HG02610 (cell line): ENCODE results near the gene ARL6IP1.

Experiments used
- ATAC-seq: cut with Tn5 transposase; IDR thresholded peaks from one replicate; pipeline ENCODE4 v1.9.1; 2021; ENCODE audit warnings: mild to moderate bottlenecking, moderate library complexity; ENCODE audit not compliant: unreplicated experiment

Gene ARL6IP1

GRCh38 chr16:18801145-18801972, at the start of gene ARL6IP1:
Gene ARL6IP1, minus strand, starts transcription at chr16:18801549. Its CDS starts 83 bp downstream, at chr16:18801466.
- peak; percentile 96 for ATAC-seq

- no peak for ATAC-seq
Observed at GRCh38 chr16:18846416-18846815, 45.1 kb upstream of the ARL6IP1 start.

DNA sequence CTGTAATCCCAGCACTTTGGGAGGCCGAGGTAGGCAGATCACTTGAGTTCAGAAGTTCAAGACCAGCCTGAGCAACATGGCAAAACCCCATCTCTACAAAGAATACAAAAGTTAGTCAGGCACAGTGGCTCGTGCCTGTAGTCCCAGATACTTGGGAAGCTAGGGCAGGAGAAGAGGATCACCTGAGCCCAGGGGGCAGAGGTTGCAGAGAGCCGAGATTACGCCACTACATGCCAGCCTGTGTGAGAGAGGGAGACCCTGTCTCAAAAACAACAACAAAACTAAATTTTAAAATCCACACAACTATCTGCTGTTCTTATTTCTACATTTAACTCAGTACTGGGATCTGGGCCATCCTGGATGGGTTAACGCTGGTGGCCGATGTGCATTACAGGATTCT, 41.2 kb upstream of the ARL6IP1 start:
- no peak for ATAC-seq

- ATAC-seq = no peak
Observed at GRCh38 chr16:18841833-18842525, 40.6 kb upstream of the ARL6IP1 start.

DNA sequence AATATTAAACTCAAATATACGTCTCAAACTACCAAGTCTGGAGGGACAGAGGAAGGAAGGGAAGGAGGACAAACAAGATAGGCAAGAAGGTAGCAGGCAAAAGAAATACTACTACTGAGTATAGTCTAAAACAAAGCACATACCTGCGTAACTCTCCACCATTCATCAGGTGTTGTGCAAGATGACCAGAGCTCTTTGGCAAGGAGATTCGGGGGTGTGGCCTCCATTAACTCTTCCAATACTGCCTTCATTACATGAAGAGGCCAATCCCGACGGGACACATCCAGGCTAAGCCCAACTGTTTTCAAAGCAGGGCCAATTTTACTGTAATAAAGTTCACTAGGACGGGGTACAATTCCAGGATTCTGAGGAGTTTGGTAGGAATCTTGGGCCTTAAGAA, 38.2 kb upstream of the ARL6IP1 start:
- no peak for ATAC-seq

- no peak for ATAC-seq
Observed at GRCh38 chr16:18836702-18837101, 35.4 kb upstream of the ARL6IP1 start.

DNA sequence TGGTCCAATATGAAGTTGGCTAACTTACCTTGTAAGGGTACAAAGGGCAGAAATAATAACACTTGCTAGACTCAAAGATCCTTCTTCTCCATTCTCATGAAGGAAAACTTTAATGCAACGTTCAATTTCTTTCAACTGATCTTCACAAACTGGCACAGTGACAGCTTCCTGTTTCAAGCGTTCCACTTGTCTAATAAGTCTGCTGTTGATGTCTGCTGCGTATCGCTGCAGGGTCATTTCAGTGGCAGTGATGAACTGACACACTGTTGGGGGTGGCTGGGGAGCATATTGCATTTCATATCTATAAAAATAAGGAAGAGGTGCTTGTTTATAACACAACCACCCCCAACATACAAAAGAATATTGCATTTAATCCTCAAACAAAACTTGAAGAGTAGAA, 33.5 kb upstream of the ARL6IP1 start:
- no peak for ATAC-seq

DNA sequence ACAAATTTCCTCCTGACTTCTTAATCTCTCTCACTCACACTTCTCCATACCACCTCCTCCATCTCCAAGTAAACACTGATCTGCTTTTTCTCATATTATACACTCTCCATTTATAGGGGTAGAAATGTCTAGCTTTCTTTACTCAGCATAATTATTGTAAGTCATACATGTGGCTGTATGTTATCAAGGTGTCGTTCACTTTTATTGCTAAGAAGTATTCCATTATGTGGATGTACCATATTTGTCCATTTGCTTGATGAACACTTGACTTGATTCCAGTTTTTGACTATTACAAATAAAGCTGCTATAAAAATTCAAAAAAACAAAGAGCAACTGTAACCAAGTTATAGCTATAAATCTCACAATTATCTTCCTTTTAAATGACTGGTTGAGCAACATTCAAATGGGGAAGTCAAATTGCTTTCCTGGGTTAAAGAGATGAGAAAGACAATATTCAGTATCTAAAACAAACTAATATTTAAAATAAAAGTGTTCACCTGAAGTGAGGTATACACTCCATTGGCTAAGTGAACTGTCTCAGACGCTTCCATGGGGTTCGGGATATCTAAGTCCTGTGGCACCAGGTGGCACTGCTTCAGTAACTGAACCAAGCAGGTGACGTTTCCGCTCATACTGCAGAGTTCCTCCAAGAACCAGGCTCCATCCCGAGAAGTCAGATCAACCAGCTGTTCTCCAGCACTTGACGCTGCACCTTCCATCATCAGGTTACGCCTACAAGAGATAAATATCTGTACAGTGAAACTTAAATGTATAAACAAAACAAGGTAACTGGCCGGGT, 32.6 kb upstream of the ARL6IP1 start:
- ATAC-seq = no peak

DNA sequence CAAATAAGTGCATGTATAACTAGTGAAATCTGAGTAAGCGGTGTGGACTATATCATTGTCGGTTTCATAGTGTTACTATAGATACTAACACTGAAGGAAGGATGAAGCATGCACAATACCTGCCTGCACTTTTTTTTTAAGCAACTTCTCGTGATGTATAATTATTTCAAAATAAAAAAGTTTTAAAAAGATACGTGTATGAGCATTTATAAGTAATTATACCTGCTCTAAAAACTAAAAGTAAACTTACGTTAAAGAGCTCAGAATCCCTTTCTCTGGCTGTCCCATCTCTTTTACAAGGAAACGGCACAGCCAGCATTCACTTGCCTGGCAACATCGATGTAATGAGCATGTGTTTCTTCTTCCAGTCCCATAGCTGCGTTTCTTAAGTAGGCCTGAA, 31.3 kb upstream of the ARL6IP1 start:
- ATAC-seq = no peak

DNA sequence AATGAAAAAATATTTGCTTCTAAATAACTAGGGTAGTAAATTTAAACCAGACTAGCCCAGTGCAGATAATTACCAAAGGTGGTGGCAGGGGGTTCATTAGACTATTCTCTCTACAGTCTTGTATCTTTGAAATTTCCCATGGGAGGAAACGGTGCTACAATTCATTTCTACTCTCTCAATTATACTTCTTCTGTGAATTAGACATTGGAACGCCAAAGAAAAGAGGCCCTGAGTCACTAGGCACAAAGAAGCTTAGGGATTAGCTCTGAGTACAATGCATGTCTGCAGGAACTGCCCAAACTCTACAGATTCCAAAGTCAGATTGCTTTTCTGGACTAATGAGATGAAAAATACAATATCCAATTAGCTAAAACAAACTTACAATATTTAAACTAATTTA, 30.7 kb upstream of the ARL6IP1 start:
- no peak for ATAC-seq

DNA sequence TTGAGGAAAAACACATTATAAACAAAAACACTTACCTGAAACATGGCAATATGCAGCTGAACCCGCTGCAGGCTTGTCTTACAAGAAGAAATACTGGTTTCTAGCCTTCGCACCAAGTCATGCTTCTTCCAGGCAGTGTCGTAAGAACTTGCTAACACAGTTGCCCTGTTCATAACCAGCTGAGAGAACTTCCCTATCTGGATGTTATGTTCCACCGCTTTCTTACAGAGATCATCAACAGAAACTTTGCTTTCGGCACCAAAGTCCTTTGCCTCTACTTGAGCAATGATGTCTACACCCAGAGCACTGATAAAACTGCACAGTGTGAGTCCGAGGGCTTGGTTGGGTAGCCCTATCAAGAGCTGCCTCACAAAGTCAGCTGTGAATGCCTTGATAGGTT, 27.9 kb upstream of the ARL6IP1 start:
- no peak for ATAC-seq

GRCh38 chr16:18827890-18828289, 26.5 kb upstream of the ARL6IP1 start:
- no peak for ATAC-seq

- ATAC-seq = no peak
Observed at GRCh38 chr16:18816286-18816685, 14.9 kb upstream of the ARL6IP1 start.

DNA sequence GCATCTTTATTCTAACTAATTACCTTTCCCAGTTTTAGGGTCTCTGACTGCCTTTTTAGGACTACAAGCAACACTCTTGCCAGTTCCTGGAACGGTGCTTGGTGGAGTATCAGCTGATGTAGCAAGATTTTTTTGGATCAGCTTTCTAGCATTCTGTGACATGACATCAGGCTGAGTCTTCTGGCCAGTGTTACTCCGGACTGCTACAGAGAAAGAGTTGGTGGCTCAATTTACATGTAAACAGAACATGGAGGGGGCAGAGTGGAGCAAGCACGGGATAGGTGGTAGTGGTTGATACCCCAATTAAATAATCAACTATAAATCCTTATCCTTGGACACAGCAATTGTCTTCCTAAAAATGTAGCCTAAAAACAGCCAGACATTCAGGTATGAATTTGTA, 10.6 kb upstream of the ARL6IP1 start:
- no peak for ATAC-seq

GRCh38 chr16:18809165-18809564, 7.8 kb upstream of the ARL6IP1 start:
- ATAC-seq = no peak

DNA sequence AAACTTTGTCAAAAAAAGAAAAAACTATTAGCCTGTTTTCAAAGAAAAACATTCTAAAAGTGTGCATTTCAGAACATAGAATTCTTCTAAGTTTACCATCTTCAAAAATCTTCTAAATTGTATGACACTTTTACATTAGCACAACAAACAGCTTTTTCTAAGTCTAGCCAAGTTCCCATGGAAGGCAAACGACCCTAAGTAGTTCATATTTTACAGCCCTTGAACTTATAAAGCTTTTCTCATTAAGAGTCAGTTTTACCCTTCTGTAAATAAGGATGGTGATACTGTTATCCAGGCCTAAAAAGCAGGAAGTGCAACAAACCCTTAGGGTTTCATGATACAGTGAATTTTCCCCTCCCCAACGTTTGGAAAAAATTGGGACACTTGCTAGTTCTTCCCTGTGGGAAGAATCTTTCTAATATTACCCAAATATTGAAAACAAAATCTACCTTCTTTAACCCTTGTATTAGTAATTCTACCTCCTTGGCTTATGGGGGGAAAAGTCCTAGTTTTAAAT, 4.0 kb upstream of the ARL6IP1 start:
- no peak for ATAC-seq

GRCh38 chr16:18804540-18804939, 3.2 kb upstream of the ARL6IP1 start:
- no peak for ATAC-seq

DNA sequence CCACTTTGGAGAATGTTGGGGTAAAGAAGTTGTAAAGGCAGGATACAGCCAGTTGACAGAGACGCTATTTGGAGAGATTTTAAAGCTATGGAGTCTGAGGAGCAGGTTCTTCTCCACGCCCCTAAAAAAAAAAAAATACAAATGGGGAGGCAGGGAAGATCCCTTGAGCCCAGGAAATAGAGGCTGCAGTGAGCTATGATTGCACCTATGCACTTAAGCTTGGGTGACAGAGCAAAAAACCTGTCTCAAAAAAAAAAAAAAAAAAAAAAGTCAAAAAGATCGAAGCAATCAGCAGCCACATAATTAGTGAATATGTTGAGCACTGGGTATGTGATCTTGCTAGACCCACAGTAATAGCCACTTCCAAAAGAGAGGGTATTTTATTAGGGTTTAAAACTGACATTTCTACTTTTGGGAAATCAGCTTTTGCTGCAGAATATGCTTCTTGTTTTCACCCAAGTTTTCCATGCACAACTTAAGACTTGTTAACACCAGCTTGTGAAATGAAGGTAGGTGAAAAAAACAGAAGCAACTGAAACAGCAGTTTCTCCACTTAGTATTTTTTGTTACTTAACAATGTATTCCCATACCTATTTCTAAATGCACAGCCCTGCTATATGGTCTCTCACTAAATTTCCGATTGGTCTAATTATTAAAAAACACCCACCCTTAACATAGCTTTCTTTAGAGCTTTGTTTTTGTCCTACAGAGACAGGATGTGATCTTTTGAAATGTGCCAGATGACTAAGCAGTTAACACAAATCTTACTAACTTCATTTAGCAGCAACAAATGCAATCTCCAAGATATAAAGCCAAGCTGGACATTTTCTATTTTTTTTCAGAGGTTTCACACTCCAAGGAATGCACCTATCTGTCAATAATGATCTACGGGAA, 2.5 kb upstream of the ARL6IP1 start:
- ATAC-seq = no peak

- ATAC-seq = no peak
Observed at GRCh38 chr16:18802767-18803343, 1.5 kb upstream of the ARL6IP1 start.

DNA sequence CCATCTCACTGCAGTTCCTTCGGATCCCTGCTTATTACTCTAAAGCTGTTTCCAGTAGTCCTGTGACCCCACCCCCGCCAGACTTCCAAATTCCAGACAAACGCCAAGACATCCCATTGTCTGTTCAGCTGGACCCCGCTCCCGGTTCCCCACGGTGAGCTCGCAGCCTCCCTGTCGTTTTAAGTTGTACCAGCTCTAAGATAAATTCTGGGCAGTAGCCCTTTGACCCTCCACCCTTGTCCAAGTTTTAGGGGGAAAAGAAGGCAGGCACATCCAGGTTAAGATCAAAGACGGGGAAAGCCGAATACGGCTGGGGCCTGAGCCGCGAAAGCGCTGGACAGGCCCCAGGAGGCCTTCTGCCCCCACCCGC, 589 bp downstream of the ARL6IP1 start:
- no peak for ATAC-seq
